Upper lobe of left lung (tissue), 6 donors: ENCODE results near the gene DISP3. TPM values are rescaled to one million over a fixed set of nuclear protein-coding genes. Genes with fewer than 3 reads are reported as not detected.

Experiments
- ATAC-seq, 2 donors: fragments of 200-7000 bp; cut with Tn5 transposase; one replicate each; pipeline ENCODE4 v1.9.1; 2022; ENCODE audit warnings: mild to moderate bottlenecking in 2 of 2, moderate library complexity in 2 of 2; ENCODE audit not compliant: low FRiP score in 2 of 2
- DNase-seq, 2 donors: peaks; one replicate each; pipeline ENCODE4 v3.0.0-alpha.2; 2019 to 2020
- H3K27ac ChIP-seq, 4 donors: fragments of 200-600 bp; sonication (generic); one replicate each; pipeline ENCODE4 v1.5.1; 2016 to 2019
- H3K27me3 ChIP-seq, 4 donors: fragments of 200-600 bp; sonication (generic); one replicate each; pipeline ENCODE4 v1.5.1; 2017 to 2019
- H3K36me3 ChIP-seq, 4 donors: fragments of 200-600 bp; sonication (generic); one replicate each; pipeline ENCODE4 v1.5.1; 2016 to 2019
- H3K4me1 ChIP-seq, 4 donors: fragments of 200-600 bp; sonication (generic); one replicate each; pipeline ENCODE4 v1.5.1; 2018 to 2019
- H3K4me3 ChIP-seq, 4 donors: fragments of 200-600 bp; sonication (generic); one replicate each; pipeline ENCODE4 v1.5.1; 2017 to 2019; ENCODE audit warnings: mild to moderate bottlenecking in 2 of 4, moderate library complexity in 1 of 4
- H3K9me3 ChIP-seq, 4 donors: fragments of 200-600 bp; sonication (generic); one replicate each; pipeline ENCODE4 v1.5.1; 2018 to 2019
- CTCF ChIP-seq, 6 experiments: fragments of 450-650 bp in 4 of 6; fragments of 200-600 bp in 2 of 6; sonication (generic) in 2 of 6; IDR thresholded peaks; one replicate each; pipeline ENCODE4 v1.5.1; 2016 to 2019; ENCODE audit warnings: antibody characterized with exemption in 6 of 6
- EP300 ChIP-seq, 4 donors: sonication (generic); formaldehyde crosslinking; IDR thresholded peaks; one replicate each; pipeline ENCODE4 v1.5.1; 2017; ENCODE audit warnings: antibody characterized with exemption in 4 of 4, control low read depth in 2 of 4
- POLR2A ChIP-seq, 4 donors: fragments of 450-650 bp; IDR thresholded peaks; one replicate each; pipeline ENCODE4 v1.5.1; 2016 to 2017; ENCODE audit warnings: antibody characterized with exemption in 4 of 4, mild to moderate bottlenecking in 2 of 4
- POLR2AphosphoS5 ChIP-seq, 2 donors: sonication (generic); formaldehyde crosslinking; IDR thresholded peaks; one replicate each; pipeline ENCODE4 v1.5.1; 2017; ENCODE audit warnings: antibody characterized with exemption in 2 of 2
- WGBS, 2 donors: methylation state at CpG; one replicate each; pipeline ENCODE4 v1.1.5; 2017 to 2018; 5-methylcytosine and 5-hydroxymethylcytosine counted together
- total RNA-seq, 6 donors: library from RNA; depleted of rRNA in 4 of 6; stranded (reverse); fragments of >200 nt in 4 of 6; gene quantifications; one replicate each; pipeline versions ENCODE4 v1.1.0 to v1.2.1, GENCODE V29; 2016 to 2021
- donor health status: DM: no; HTN: no; CAD: no; lungs with moderate emphysema.
- donor health status: DM: no; HTN: yes; CAD: no; lungs with severe emphysema.

Gene DISP3
- total RNA-seq, 6 donors from 2014 or later, result 0.07 to 0.79 (median 0.09) TPM; not detected in 3

GRCh38 chr1:11463177-11463576 lies 15.8 kb upstream of the DISP3 start:
- Histone ChIP-seq H3K9me3 (no peaks in the 10 kb centered on the region), H3K27me3 (no peaks in the 10 kb centered on the region), H3K4me1 (peaks cover 0 to 5% (median 1%) of the 10 kb centered on the region in 4 donors), H3K4me3 (no peak overlapping the region), H3K36me3 (no peaks in the 10 kb centered on the region), H3K27ac (no peak overlapping the region)
- no peak for DNase-seq
- ATAC-seq, result no peak
- 60 to 74% methylated on average over 2 to 4 of the region's 4 CpGs for WGBS, 2 donors
- TF ChIP-seq POLR2AphosphoS5 (IDR thresholded peaks at IDR 0.05) (no peak), EP300 (IDR thresholded peaks at IDR 0.05) (no peak), POLR2A (IDR thresholded peaks at IDR 0.05) (no peak), CTCF (IDR thresholded peaks at IDR 0.05) (no peak)

GRCh38 chr1:11465307-11465706 lies 13.6 kb upstream of the DISP3 start:
- Histone ChIP-seq H3K27ac (no peak overlapping the region), H3K36me3 (no peaks in the 10 kb centered on the region), H3K27me3 (no peaks in the 10 kb centered on the region), H3K4me3 (no peak overlapping the region), H3K4me1 (no peaks in the 10 kb centered on the region), H3K9me3 (no peaks in the 10 kb centered on the region)
- 84 to 89% methylated on average over 6 of the region's 6 CpGs for WGBS, 2 donors
- ATAC-seq (no peak), DNase-seq (no peak)
- TF ChIP-seq EP300 (IDR thresholded peaks at IDR 0.05) (no peak), CTCF (IDR thresholded peaks at IDR 0.05) (no peak), POLR2AphosphoS5 (IDR thresholded peaks at IDR 0.05) (no peak)

GRCh38 chr1:11466416-11466815 lies 12.5 kb upstream of the DISP3 start:
- Histone ChIP-seq H3K27ac (no peak overlapping the region), H3K4me1 (no peaks in the 10 kb centered on the region), H3K9me3 (no peaks in the 10 kb centered on the region), H3K36me3 (no peaks in the 10 kb centered on the region), H3K27me3 (no peaks in the 10 kb centered on the region), H3K4me3 (no peak overlapping the region)
- TF ChIP-seq EP300 (IDR thresholded peaks at IDR 0.05), result no peak
- no peak for TF ChIP-seq POLR2AphosphoS5 (IDR thresholded peaks at IDR 0.05)
- TF ChIP-seq CTCF (IDR thresholded peaks at IDR 0.05), result no peak
- TF ChIP-seq POLR2A (IDR thresholded peaks at IDR 0.05), result no peak
- DNase-seq (no peak), ATAC-seq (no peak)
- WGBS, 2 donors, result 48 to 55% methylated on average over 1 to 2 of the region's 2 CpGs

GRCh38 chr1:11468878-11469277 lies 10.1 kb upstream of the DISP3 start:
- TF ChIP-seq POLR2A (IDR thresholded peaks at IDR 0.05) (no peak), CTCF (IDR thresholded peaks at IDR 0.05) (no peak), EP300 (IDR thresholded peaks at IDR 0.05) (no peak), POLR2AphosphoS5 (IDR thresholded peaks at IDR 0.05) (no peak)
- Histone ChIP-seq H3K4me1 (no peaks in the 10 kb centered on the region), H3K36me3 (no peaks in the 10 kb centered on the region), H3K27me3 (no peaks in the 10 kb centered on the region), H3K4me3 (no peak overlapping the region), H3K9me3 (no peaks in the 10 kb centered on the region), H3K27ac (no peak overlapping the region)
- no peak for ATAC-seq
- DNase-seq, result no peak
- 46 to 53% methylated on average over 5 to 6 of the region's 6 CpGs for WGBS, 2 donors

- ATAC-seq (no peak), DNase-seq (no peak)
- Histone ChIP-seq H3K9me3 (no peaks in the 10 kb centered on the region), H3K27me3 (no peaks in the 10 kb centered on the region), H3K27ac (no peak overlapping the region), H3K36me3 (no peaks in the 10 kb centered on the region), H3K4me3 (no peak overlapping the region), H3K4me1 (no peaks in the 10 kb centered on the region)
- no peak for TF ChIP-seq POLR2A (IDR thresholded peaks at IDR 0.05)
- no peak for TF ChIP-seq POLR2AphosphoS5 (IDR thresholded peaks at IDR 0.05)
- TF ChIP-seq CTCF (IDR thresholded peaks at IDR 0.05), result no peak
- TF ChIP-seq EP300 (IDR thresholded peaks at IDR 0.05), result no peak
- WGBS, 2 donors, result 51 to 56% methylated on average over 2 of the region's 2 CpGs
These were observed 8.0 kb upstream of the DISP3 start for GRCh38 chr1:11470912-11471311.
